Activated CD4-positive, alpha-beta T cell treated with anti-CD3 and anti-CD28 coated beads for 24 hours (primary cell): ENCODE results near the gene TNS1.

Experiments
- DNase-seq, 2 donors: peaks; one replicate each; pipeline ENCODE4 v3.0.0-alpha.2; 2020; ENCODE audit warnings: low read depth in 2 of 2

TNS1 gene

DNA sequence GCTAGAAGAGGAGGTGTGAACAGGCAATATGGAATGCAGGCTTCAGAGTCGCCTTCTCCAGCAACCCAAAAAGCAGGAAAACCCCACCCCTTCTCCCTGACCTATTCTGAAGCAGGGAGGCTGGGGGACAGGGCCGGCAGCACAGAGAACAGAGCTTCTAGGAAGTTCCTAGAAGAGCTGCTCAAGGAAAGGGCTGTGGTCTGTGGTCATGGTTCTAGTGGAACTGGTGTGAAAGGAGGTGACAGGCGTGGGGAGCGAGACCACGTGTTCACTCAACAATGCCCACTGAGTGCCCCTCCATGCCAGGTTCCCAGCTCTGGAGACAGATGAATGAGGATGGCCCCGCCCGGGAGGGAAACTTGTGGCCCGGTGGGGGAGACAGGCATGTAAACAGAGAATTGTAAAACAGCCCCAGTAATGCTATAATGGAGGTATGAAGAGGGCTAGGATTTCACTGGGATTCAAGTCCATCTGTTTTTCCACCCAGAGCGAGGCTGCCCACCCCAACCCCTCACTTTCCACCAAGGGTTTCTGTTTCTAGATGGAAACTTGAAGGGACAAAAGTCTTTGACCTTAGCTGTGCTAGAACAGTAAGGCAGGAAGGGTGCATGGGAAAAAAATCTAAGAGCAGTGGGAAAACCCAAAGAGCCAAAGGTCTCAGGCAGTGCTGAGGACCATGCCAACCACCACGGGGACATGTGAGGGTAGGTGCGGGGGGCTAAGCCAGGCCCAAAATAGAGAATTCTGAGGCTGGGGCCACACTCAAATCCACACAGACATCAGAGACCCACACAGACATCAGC lies 71.8 kb downstream of the TNS1 start:
- DNase-seq = no peak

DNA sequence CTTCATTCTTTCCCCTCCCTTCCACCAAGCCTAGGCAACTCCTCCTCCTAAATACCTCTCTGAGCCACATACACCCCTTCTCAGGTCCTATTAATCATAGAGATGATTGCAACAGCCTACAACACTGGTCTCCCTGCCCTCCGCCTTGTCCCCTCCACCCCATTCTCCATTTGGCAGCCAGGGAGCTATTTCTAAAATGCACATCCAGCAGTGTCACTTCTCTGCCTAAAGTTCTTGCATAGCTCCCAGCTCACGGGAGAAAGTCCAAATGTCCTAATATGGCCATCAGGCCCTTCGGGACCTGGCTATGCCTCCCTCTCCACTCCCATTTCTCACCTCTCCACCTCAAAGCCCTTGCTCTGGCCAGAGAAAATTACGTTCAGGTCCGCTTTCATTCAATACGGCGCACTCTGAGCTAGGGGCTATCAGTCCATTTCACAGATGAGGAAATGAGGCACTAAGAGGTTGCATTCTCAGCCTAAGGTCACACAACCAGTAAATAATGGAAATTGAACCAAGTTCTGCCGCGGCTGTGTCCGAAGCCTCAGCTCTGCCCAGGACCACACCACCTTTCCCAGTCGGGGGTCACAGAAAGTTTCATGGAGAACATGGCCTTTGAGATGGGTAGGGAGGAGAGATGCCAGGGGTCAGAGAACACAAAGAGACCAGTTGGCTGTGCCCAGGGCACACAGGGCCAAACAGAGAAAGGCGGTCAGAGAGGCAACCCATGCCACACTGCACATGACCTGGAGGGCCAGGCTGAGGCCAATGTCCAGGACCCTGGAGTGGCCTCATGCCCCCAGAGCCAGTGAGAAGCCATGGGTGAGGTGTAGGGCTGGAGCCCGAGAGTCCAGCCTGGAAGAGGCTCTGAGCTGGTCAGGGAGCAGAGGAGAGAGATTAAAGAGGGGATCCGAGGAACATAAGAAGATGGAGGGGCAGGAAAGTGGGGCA lies 72.8 kb downstream of the TNS1 start:
- DNase-seq = no peak

DNA sequence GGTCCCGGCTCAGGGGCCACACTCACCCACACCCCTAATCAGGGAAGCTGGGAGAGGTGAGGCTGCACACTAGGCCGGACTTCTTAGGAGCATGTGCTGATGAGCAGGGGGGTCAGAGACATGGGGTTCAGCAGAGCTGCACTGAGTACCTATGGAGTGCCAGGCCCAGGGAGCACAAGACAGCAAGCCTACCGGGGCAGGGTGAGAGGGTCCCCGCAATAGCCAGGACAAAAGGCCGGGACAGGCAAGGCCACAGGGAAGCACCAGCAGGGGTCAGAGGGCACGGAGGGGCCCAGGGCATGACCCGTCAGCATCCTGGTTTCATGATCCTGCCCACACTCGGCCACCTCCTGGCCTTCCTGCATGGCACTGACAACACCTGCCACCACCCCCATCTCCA lies 73.5 kb downstream of the TNS1 start:
- DNase-seq = no peak

- no peak for DNase-seq
These were observed 74.2 kb downstream of the TNS1 start for GRCh38 chr2:217928324-217929181.

- no peak for DNase-seq
These were observed 75.0 kb downstream of the TNS1 start for GRCh38 chr2:217927601-217928323.

GRCh38 chr2:217926801-217927200 lies 76.0 kb downstream of the TNS1 start:
- DNase-seq = no peak

- no peak for DNase-seq
These were observed 78.4 kb downstream of the TNS1 start for GRCh38 chr2:217924346-217924901.

- no peak for DNase-seq
These were observed 79.6 kb downstream of the TNS1 start for GRCh38 chr2:217923007-217923686.

GRCh38 chr2:217922101-217923006 lies 80.4 kb downstream of the TNS1 start:
- no peak for DNase-seq

DNA sequence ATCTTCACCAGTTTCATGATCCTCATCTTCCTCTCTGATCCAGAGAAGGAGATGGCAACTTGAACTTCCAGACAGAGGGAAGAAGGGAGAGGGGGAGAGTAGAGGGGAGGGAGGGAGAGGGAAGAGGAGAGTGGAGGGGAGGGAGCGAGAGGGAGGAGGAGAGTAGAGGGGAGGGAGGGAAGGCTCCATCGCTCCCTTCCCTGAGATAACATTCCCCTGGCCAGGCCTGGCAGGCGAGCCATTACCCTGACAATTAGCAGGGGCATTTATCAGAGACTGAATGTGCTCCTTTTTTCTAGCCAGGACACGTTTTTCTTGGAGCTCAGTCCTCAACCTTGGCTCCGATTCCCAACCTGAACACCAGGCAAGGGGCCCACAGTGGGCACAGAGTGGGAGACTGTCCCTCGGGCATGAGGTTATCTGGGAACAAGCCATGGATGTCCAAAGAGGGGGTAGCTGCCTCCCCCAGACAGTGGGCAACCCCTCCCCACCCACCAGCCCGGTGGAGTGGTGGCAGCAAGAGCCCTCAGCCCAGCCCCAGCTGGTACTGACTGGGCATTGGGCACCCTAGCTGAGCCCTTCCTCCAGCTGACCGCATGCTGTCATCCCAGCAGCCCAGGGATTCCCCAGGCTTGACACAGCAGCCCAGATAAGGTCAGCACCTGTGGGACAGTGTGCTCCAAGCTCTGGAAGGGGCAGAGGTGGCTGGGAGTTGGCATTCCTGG lies 81.8 kb downstream of the TNS1 start:
- no peak for DNase-seq

DNA sequence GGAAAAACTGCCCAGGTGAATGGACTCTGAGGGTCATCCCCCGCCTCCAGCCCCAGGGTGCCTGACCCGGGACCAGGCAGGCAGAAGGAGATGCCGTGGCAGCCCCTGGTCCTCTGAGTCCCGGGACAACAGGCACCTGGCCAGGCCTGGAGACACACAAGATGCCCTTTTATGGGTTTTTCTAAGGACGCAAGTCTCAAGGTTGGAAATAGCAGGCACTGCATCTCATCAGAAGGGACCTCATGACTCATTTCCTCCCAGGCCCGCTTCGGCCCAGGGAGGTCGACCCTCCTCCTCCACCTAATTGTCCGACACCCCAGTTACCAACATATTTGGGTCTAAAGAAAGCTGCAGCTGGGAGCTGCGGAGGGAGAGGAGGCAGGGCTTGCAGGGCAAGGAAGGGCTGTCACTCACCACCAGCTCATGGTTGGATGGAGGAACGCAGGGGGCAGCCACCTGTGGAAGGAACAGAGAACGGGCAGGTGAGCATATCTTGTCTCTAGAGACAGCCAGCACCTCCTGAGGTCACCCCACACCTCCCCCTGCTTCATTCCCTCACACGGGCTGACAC lies 82.9 kb downstream of the TNS1 start:
- DNase-seq = no peak

DNA sequence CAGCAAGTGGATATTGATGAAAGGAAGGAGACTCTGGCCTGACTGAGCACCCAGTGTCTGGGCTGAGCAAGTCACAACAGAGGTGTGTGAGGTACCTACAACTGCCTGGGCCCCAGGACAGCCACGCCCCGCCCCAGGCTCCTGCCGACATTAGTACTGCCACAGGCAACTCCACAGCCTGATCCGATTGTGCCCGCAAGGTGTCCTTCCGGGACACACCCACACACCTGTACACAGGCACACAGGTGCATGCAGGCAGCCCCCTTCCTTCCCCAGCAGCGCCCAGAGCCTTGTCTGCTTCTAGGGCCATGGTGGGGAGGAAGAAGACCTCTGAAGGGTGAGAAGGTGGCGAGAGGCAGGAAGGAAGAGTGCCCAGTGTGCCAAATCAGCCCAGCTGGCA lies 83.6 kb downstream of the TNS1 start:
- no peak for DNase-seq

DNA sequence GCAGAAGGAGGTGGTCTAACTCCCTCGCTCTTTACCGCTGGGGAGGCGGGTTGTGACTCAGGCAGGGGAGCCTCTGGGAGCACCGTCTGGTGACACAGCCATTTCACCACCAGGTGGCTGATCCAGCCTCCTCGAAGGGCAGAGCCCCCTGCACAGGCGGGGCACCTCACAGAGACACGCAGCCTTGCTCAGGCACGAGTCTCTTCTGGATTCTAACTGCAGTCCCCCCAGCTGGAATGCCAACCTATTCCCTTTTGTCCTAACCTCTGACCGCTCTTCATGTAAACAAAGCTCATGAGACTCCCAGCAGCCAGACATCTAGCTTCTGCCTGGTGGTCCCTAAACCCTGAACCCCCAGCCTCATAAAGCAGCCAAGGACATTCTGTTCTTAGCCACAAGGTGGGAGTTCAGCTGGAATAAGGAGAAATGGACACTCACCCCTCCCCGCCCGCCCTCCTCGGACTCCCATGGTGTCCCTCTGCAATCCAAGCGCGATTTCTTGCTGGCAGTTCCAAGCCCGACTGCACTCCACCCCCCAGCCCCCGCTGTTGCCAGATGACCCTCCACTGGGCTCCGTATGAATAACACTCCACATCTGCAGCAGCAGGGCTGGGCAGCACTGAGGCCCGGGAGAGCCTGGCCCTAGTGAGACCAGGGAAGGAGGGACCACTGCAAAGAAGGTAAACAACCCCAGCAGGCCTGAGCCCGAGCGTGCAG lies 84.3 kb downstream of the TNS1 start:
- DNase-seq = no peak

- no peak for DNase-seq
These were observed 86.1 kb downstream of the TNS1 start for GRCh38 chr2:217916504-217917254.

DNA sequence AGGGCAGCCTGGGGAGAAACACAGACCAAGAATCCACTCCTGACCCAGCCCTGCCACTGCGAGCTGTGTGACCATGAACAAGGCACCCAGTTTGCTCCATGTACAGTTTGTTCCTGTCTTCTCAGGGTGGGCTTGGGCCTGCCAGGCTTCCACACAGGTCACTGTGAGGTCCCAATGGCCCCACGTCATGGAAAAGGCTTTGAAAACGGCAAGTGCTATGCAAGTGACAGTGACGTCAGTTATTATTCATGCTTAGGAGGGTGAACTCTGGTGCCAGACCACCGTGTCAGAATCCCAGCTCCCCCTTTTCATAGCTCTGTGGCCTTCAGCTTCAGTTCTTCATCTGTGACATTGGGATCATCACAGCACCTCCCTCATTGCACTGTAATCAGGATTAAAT lies 87.1 kb downstream of the TNS1 start:
- no peak for DNase-seq

DNA sequence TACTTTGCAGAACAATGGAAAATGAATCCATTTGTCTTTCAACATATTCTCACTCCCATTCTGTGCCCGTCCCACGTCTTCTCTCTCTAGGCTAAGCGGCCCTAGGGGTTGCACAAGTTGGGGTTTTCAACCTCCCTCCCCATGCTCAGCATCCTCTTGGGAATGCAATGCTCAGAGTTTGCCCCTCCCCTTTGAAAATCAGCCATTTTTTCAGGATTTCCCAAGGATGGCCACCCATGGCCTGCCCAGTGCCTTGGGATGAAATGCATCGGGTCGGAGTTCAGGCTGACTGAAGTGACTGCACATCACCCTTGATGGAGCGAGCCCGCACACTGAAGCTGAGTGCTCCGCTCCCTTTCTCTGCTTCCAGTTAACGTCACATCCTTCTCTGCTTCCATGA lies 87.9 kb downstream of the TNS1 start:
- no peak for DNase-seq

- DNase-seq = no peak
These were observed 88.7 kb downstream of the TNS1 start for GRCh38 chr2:217914078-217914477.
